WERI-Rb-1 (cell line): ENCODE results near the gene HBE1.

ENCODE experiments used
- DNase-seq: peaks from one replicate; pipeline ENCODE4 v3.0.0-alpha.2; 2020
- H3K27ac ChIP-seq: fragments of 250-450 bp; sonication (Bioruptor Pico); 2 replicates; pipeline ENCODE4 v1.5.1; 2020; ENCODE audit warnings: mild to moderate bottlenecking, moderate library complexity
- H3K27me3 ChIP-seq: fragments of 250-450 bp; sonication (Bioruptor Pico); 2 replicates; pipeline ENCODE4 v1.5.1; 2021; ENCODE audit warnings: mild to moderate bottlenecking, low read depth, moderate library complexity; ENCODE audit not compliant: insufficient read depth, severe bottlenecking
- H3K36me3 ChIP-seq: fragments of 250-450 bp; sonication (Bioruptor Pico); 2 replicates; pipeline ENCODE4 v1.5.1; 2020; ENCODE audit warnings: mild to moderate bottlenecking, moderate library complexity
- H3K4me3 ChIP-seq: 2 replicates; pipeline ENCODE4 v1.5.1; 2011; ENCODE audit warnings: low read depth, mild to moderate bottlenecking, control low read depth, low read length
- H3K9me3 ChIP-seq: fragments of 250-450 bp; sonication (Bioruptor Pico); 2 replicates; pipeline ENCODE4 v1.5.1; 2021; ENCODE audit warnings: mild to moderate bottlenecking, moderate library complexity; ENCODE audit not compliant: severe bottlenecking
- TF ChIP-seq, protein P1 (sequence below): IDR thresholded peaks from 2 replicates; pipeline ENCODE4 v1.5.1; 2011; ENCODE audit warnings: low read depth, mild to moderate bottlenecking, control low read depth, inconsistent platforms, low read length

The HBE1 gene

DNA sequence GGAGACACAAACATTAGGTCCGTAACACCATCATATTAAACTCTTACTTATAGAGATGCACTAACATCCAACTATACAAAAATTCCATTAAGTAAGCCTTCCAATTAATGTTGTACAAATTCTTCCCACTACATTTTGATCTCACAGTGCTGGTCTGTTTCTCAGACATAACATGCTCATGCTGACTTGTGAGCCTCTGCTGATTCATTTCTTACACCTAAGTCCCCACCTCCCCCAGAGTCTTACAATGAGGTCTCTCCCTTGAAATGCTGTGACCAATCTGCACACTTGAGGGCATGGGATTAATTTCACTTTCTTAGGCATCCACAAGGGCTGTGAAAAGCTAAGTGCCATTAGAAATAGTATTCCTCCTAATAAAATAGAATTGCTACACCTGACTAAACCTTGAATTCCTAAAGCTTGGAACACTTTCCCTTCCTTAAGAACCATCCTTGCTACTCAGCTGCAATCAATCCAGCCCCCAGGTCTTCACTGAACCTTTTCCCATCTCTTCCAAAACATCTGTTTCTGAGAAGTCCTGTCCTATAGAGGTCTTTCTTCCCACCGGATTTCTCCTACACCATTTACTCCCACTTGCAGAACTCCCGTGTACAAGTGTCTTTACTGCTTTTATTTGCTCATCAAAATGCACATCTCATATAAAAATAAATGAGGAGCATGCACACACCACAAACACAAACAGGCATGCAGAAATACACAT is 22.1 kb downstream of the HBE1 start:
- Histone ChIP-seq H3K36me3 (no peaks in the 10 kb centered on the region), H3K27me3 (peaks cover 67% of the 10 kb centered on the region), H3K4me3 (no peak overlapping the region), H3K9me3 (no peaks in the 10 kb centered on the region), H3K27ac (no peak overlapping the region)
- TF ChIP-seq, protein P1, sequence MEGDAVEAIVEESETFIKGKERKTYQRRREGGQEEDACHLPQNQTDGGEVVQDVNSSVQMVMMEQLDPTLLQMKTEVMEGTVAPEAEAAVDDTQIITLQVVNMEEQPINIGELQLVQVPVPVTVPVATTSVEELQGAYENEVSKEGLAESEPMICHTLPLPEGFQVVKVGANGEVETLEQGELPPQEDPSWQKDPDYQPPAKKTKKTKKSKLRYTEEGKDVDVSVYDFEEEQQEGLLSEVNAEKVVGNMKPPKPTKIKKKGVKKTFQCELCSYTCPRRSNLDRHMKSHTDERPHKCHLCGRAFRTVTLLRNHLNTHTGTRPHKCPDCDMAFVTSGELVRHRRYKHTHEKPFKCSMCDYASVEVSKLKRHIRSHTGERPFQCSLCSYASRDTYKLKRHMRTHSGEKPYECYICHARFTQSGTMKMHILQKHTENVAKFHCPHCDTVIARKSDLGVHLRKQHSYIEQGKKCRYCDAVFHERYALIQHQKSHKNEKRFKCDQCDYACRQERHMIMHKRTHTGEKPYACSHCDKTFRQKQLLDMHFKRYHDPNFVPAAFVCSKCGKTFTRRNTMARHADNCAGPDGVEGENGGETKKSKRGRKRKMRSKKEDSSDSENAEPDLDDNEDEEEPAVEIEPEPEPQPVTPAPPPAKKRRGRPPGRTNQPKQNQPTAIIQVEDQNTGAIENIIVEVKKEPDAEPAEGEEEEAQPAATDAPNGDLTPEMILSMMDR = no peak
- DNase-seq = no peak

DNA sequence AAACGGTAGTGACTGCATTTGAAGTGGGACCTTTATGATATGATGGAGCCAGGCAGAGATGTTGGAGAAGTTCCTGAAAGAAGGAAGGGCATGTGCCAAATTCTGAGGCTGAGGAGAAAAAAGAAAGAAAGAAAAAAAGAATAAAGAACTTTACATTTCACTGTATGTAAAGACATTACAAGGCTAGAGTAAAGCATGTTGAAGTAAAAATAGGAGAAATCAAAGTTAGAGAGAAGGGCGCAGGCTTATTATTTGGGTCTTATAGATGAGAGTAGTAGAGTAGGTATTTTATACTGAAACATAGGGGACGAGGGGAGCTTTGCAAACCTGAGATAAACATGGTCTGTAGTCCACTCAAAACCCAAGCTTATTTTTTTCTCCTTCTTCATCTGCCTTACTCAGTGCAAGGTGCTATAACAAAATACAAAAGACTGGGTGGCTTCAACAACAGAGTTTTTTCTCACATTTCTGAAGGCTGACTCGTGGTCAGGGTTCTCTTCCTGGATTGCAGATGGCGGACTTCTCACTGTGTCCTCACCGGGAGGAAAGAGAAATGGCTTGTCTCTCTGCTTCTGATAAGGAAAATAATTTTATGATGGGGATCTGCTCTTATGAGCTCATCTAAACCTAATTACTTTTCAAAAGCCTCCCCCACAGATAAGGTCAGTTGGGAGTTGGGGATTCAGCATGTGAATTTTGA is 22.8 kb downstream of the HBE1 start:
- TF ChIP-seq, protein P1 = no peak
- no peak for DNase-seq
- H3K9me3 ChIP-seq = no peaks in the 10 kb centered on the region
- H3K36me3 ChIP-seq = no peaks in the 10 kb centered on the region
- peaks cover 63% of the 10 kb centered on the region for H3K27me3 ChIP-seq
- no peak overlapping the region for H3K27ac ChIP-seq
- no peak overlapping the region for H3K4me3 ChIP-seq

DNA sequence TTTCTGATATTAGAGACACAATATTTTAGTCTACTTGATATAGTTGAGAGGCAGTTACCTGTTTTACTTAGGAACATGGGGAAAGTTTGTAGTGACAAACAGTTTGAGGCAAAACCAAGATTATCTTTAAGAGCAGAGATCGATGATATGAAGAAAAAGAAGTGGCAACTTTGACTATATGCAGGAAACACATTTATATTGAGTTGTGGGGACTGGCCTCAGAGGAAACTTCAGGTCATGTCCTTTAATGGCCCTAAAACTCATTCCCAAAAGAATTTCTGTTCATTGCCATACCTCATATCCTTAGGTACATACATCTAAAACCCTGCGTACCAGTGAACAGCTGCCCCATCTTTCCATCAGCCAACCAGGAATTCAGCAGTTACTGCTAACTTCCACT is 24.6 kb downstream of the HBE1 start:
- Histone ChIP-seq H3K9me3 (no peaks in the 10 kb centered on the region), H3K27ac (no peak overlapping the region), H3K36me3 (no peaks in the 10 kb centered on the region), H3K4me3 (no peak overlapping the region), H3K27me3 (peaks cover 59% of the 10 kb centered on the region)
- TF ChIP-seq, protein P1 = no peak
- DNase-seq = no peak

- TF ChIP-seq, protein P1 = no peak
- Histone ChIP-seq H3K27me3 (peaks cover 63% of the 10 kb centered on the region), H3K9me3 (no peaks in the 10 kb centered on the region), H3K27ac (no peak overlapping the region), H3K36me3 (no peaks in the 10 kb centered on the region), H3K4me3 (no peak overlapping the region)
- DNase-seq = no peak
These were observed 25.9 kb downstream of the HBE1 start for GRCh38 chr11:5243816-5244180.

- Histone ChIP-seq H3K36me3 (no peaks in the 10 kb centered on the region), H3K27me3 (peaks cover 69% of the 10 kb centered on the region), H3K4me3 (no peak overlapping the region), H3K27ac (no peak overlapping the region), H3K9me3 (no peaks in the 10 kb centered on the region)
- TF ChIP-seq, protein P1 = no peak
- DNase-seq = no peak
These were observed 26.6 kb downstream of the HBE1 start for GRCh38 chr11:5242933-5243815.
